ENCODE results near the gene SNRNP200.
A peak's percentile ranks its signal among the peaks of the same experiment; 100 is the strongest.
"Not testable (repeated sequence)": the region's sequence is repeated elsewhere in the genome, so short reads cannot be mapped to it uniquely, and the experiment has no call there.

SNRNP200 gene

DNA sequence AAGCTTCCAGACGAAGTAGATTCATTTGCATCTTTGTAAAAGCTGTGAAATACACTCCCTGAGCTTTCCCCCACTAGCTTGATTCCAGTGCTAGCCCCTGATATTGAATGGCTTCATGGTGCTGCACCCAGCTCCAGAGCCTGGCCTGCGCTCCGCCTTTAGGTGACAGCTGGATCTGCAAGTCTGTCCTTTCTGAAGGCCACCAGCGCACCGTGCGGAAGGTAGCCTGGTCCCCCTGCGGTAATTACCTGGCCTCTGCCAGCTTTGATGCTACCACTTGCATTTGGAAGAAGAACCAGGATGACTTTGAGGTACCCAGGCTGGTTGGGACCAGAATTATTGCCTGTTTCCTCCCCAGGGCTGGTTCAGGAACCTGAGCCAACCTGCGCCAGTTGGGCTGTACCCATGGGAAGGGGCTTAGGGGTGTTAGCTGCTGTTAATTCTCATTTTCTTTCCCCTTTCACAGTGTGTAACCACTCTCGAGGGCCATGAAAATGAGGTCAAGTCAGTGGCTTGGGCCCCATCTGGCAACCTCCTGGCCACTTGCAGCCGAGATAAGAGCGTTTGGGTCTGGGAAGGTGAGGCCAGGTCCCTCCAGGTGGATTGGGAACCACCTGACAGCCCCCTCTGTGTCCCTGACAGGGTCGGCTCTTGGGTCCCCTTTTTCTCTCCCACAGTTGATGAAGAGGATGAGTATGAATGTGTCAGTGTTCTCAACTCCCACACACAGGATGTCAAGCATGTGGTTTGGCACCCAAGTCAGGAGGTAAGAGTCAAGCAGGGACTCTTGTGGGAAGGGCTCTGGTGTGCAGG lies 38.0 kb downstream of the SNRNP200 start:
- DNase-seq = peak in 1 of 4 experiments; percentile 25

DNA sequence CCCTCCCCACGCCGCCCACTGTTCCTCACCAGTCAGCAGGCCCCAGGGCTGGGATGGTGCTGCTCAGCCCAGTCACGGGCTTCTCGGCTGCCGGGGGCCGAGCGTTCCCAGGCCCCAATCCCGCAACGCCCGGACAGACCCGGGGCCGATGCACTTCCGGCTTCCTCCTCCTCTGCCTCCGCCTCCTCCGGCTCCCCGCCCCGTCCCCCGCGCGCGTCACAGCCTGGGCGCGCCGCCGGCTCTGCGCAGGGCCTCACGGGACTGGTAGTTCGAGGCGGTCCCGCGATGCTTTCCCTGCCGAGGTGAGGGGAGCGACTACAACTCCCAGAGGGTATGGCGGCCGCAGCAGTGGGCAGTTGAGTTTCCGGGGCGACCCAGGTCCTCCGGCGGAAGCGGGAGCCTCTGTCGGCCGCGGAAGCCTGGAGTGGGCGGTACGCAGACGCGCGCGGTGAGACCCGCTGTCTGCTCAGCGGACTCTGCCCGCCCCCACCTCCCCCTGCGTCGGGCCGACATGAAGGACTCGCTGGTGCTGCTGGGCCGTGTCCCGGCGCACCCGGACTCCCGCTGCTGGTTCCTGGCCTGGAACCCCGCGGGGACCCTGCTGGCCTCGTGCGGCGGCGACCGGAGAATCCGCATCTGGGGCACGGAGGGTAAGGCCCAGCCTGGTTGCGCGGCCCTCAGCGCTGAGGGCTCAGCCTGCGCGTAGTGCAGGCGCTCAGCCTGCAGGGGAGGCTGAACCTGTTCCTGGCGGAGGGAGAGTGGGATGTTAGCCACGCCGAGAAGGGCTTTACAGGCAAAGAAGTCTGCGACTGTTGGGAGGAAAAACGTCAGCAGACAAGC lies 39.3 kb downstream of the SNRNP200 start, which contains the start of the genes CIAO1 and TMEM127:
CIAO1 (plus strand) TSS at position 386 of the 840 bp plus-strand sequence; CDS start at position 512, 126 bp downstream.
TMEM127 (minus strand) TSS at position 158 of the 840 bp plus-strand sequence. CDS start 616 bp downstream, outside the sequence.
- peak; percentile 94 to 97 (median 96) for DNase-seq

DNA sequence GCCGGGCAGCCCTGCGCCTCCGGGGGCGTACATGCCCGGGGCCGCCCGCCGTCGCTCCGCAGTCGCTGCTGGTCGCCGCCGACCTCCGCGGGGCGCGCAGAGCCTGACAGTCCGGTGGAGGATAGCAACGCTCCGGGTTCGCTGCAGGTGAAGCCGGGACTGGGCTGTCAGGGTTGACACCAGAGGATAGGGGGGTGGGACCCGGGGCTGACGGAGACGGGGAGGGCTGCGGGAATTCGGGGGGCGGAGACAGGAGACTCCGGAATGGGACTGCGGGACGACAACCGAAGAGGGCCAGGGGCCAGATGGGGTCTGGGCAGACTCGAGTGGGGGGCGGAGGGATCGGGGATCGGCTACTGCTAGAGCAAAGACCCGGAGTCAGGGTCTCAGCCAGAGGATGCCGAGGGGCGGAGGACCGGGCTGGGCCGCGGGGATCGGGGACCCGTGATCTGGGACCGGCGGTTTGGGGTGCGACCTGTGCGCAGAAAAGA lies 40.0 kb downstream of the SNRNP200 start:
- DNase-seq = peak in 1 of 4 experiments; percentile 35

DNA sequence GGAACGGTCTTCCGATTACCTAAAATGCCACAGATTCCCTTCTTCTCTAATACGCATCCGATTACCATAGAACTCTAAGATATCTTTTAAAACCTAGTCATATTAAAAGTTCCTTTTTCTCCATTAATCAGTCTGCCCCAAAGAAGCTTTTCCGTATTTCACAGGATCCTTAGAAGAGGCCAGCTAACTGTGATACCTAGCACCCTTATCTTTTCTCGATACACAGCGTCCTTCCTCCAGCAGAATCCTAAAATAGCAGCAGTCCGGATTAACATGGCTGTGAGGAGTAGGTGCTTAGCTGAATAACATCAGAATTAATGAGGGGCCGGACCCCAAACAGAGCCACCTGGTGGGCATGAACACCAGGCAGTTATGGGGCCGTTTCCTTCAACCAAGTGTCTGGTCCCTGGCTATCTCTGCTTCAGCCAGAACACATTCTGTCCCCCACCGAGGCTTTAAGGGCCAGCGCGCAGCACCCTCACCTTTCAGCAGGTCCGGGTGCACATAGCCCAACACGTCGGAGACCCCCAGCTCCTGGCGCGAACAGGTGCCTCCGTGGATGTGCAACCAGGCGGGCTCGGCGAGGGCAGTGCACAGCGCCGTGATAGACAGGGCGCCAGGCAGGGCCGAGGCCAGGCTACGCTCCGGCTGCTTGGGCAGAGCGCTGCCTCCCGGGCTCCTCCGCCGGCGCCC lies 40.5 kb downstream of the SNRNP200 start:
- DNase-seq = peak in 1 of 4 experiments; percentile 28

- no peak for DNase-seq
Measured at GRCh38 chr2:96264086-96264485, 41.3 kb downstream of the SNRNP200 start.

DNA sequence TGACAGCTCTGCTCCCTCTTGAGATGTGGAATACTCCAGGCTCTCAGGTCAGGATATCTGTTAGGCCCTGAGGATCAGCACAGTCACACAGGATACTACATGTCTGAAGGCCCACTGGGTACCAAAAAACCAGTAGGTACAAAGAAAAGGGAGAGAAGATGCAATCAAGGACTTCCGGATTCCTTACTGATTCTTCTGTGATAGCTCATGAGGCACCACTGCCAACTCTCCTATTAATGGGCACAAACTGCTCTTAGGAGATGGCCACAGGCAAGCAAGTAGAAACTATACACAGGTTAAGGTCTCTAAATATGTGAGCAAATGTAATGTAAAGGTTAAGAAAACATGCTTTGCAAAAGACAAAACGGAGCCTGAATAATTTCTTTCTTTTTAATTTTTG lies 43.0 kb downstream of the SNRNP200 start:
- no peak for DNase-seq

DNA sequence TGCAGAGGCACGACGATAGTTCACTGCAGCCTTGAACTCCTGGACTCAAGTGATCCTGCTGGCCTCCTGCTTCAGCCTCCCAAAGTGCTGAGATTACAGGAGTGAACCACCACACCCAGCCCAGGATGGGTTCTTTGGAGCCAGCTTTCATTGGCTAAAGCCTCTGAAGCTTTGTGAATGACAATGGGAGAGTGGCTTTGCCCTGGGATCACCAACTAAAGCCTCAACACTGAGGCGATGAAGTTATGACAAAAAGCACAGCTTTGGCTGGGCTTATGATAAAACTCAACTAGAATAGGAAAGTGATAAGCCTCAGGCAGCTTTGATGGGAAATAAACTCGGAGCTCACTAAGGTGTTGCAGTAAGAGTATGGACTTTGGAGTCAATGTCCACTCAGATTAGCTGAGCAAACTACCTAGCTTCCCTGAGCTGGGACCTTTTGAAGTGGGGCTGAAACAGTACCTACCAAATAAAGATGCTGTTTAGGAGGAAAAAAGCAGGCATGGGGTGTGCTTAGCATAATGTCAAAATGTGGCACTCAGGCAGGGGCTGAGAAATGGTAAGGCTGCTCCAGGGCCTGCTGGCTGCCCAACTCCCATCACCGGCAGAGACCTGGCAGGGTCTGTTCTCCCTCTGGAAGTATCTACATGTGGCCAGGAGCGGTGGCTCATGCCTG lies 43.9 kb downstream of the SNRNP200 start:
- no peak for DNase-seq

GRCh38 chr2:96260387-96261260 lies 44.7 kb downstream of the SNRNP200 start:
- peak in 1 of 4 experiments; percentile 12 for DNase-seq

- DNase-seq = no peak
Measured at GRCh38 chr2:96259497-96259921, 45.8 kb downstream of the SNRNP200 start.

- no peak for DNase-seq
Measured at GRCh38 chr2:96258166-96259022, 47.0 kb downstream of the SNRNP200 start.

DNA sequence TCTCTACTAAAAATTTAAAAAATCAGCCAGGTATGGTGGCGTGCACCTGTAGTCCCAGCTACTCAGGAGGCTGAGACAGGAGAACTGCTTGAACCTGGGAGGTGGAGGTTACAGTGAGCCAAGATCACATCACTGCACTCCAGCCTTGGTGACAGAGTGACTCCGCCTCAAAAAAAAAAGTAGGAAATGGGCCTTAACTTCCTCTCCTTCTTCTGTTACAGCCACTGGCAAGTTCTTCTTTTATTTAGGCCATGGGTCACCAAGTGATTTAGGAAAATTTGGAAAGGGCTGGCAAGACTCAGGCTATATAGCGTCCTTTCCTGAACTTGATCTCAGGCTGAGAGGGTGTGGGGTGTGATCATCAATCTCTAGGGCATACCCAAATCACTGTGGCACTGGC lies 47.6 kb downstream of the SNRNP200 start:
- not testable (repeated sequence) for DNase-seq

DNA sequence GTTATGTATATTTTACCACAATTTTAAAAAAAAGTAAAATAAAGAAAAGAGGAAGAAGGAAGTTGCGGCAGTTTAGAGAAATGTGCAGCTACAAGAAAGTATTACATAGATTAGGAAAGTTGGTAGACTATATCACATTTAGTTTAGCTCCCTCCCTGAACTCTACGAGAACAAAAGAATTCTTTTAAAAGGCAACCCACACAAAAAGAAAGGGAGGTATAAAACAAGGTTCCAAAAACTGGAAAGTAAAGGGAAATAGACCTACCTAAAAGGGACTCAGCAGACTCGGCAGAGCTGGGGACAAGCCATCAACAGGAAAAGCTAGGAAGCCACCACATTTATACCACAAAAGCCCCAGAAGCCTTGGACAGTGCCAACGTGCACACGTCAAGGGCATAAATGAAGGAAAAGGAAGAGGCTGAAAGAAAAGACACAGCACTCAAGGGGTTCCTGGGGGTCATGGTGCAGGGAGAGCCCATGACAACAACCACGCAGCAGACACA lies 48.7 kb downstream of the SNRNP200 start:
- DNase-seq = no peak

DNA sequence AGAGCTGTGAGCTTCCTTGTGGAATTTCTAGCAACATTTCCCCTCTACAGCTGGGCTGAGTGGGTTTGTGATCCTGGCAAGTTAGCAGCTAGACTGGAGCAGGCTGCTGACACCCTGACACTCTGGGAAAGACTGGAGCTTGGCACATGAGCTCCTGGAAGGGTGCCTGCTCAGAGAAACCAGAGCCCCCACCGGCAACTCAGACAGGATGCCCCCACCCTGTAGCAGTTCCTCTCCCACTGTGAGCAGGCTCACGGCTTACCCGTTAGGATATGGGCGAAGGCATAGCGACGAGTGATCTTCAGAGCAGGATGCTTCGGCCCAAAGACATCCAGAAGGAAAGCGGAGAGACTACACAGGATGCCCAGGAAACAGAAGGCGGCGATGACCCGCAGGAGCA lies 50.8 kb downstream of the SNRNP200 start:
- DNase-seq = no peak

DNA sequence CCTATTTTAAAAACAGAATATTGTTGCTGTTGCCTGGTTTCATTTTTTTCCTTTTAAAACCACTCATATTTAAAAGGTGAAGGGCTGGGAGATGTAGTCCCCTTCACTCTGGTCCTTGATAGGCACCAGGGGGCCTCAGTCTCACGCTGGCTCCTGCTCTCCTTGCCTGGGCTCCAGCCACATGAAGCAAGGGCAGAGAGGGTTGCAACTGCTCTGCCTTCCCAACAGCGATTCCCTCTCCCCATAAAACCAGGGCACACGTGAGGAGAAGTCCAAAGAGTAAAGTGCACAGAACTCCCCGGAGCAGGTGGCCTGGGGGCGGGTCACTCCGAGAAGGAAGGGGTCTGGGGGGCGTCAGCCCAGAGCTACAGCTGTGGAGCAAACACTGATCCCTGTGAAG lies 52.3 kb downstream of the SNRNP200 start:
- DNase-seq = no peak

GRCh38 chr2:96252526-96252925 lies 52.8 kb downstream of the SNRNP200 start:
- no peak for DNase-seq

DNA sequence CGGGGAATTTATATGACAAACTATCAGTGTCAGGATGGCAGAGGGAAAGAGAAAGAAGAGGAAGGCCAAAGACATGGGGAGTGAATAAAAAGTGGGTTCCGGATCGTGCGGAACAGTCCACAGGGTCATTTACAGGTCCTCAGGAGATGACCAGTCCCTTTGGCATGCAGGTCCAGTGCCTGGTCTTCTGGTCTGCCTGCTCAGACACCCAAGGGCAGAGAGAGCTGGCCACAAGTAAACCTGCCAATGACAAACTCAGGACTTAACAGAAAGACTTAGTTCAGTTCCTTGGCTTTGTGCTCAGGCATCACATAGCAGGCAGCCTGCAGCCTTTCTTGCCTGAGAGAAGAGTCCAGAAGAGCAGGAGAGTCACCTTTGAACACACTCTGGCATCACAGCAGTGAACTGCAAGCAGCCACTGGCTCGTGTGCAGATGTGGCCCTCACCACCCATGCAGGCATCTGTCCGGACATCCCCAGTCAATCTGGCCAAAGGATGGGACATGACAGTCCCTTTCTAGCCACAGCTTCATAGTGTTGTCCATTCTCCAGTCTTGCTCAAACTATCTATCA lies 53.5 kb downstream of the SNRNP200 start:
- DNase-seq = no peak

GRCh38 chr2:96250188-96250587 lies 55.2 kb downstream of the SNRNP200 start:
- DNase-seq = no peak

DNA sequence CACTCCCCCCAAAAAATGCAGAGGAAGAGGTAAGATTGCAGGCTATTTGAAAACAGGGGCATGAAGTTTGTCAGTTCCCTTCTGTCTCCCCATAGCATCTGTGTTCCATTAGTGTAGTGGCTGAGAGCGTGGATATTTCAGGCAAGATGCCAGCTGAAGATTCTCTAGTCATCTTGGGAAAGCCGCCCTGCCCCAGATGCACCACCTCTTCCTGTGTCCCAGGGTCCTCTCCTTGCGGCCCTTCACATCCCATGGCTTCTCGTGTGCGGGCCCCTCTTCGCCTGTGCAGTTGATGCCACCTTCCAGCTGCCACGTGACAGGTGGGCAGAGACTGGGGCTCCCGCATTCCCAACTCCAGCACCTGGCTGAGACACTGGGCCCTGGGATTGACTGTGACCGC lies 55.7 kb downstream of the SNRNP200 start:
- no peak for DNase-seq

DNA sequence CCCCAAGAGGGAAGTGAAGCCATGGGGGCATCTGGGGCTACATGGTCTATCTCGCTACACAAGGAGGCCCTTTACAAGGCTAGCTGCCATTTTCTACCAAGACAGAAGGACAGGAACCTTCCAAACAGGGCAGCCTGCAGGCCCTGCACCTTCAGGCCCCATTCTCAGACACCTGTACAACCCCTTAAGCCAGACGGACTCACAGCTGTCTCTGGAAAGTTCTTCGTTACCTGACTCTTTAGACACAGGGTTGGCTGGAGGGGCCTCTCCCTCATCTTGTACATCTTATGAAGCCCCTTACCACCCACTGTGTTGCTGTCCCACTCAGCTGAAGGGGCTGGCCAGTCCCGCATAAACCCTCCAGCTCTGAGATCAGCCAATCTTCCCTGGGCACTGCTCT lies 56.7 kb downstream of the SNRNP200 start:
- DNase-seq = no peak

GRCh38 chr2:96247896-96248295 lies 57.5 kb downstream of the SNRNP200 start:
- no peak for DNase-seq

Data from activated naive CD4-positive, alpha-beta T cell (primary cell).